GDM1 (cell line): ENCODE data around the gene GPD1.

ENCODE experiments used
- DNase-seq: peaks from one replicate; lab custom pipeline; 2025; lab: John Stamatoyannopoulos, UW

Gene GPD1

GRCh38 chr12:50103767-50104321, at the start of gene GPD1:
Gene GPD1 (plus strand): TSS chr12:50104008. CDS start chr12:50104051, 43 bp downstream.
- no peak for DNase-seq

- no peak for DNase-seq
Measured at GRCh38 chr12:50055831-50056638, 47.8 kb upstream of the GPD1 start.

- DNase-seq: no peak
Measured at GRCh38 chr12:50056639-50056976, 47.2 kb upstream of the GPD1 start.

- DNase-seq: no peak
Measured at GRCh38 chr12:50057000-50057841, 46.6 kb upstream of the GPD1 start, which contains the start of gene ASIC1. Gene ASIC1 (plus strand): TSS chr12:50057596. CDS start chr12:50058767, 1,171 bp downstream.

- DNase-seq: no peak
Measured at GRCh38 chr12:50057896-50058670, 45.7 kb upstream of the GPD1 start.

- DNase-seq: no peak
Measured at GRCh38 chr12:50058743-50059312, 45.0 kb upstream of the GPD1 start.

GRCh38 chr12:50059440-50060119, 44.2 kb upstream of the GPD1 start:
- DNase-seq: peak; percentile 40

- no peak for DNase-seq
Measured at GRCh38 chr12:50060120-50060468, 43.7 kb upstream of the GPD1 start.

- DNase-seq: no peak
Measured at GRCh38 chr12:50061171-50061570, 42.6 kb upstream of the GPD1 start.

- DNase-seq: no peak
Measured at GRCh38 chr12:50061946-50062686, 41.7 kb upstream of the GPD1 start.

- DNase-seq: no peak
Measured at GRCh38 chr12:50062728-50063460, 40.9 kb upstream of the GPD1 start.

- no peak for DNase-seq
Measured at GRCh38 chr12:50065726-50066310, 38.0 kb upstream of the GPD1 start.

- DNase-seq: no peak
Measured at GRCh38 chr12:50066402-50066801, 37.4 kb upstream of the GPD1 start.

- DNase-seq: no peak
Measured at GRCh38 chr12:50069069-50069468, 34.7 kb upstream of the GPD1 start.

- no peak for DNase-seq
Measured at GRCh38 chr12:50069539-50069938, 34.3 kb upstream of the GPD1 start.

GRCh38 chr12:50070314-50071060, 33.3 kb upstream of the GPD1 start:
- peak; percentile 63 for DNase-seq

- no peak for DNase-seq
Measured at GRCh38 chr12:50072198-50072907, 31.5 kb upstream of the GPD1 start.

- no peak for DNase-seq
Measured at GRCh38 chr12:50073206-50073605, 30.6 kb upstream of the GPD1 start.
